HepG2 (cell line): Measurements from ENCODE around the gene NBEAL2. TPM values are rescaled to one million over a fixed set of nuclear protein-coding genes. Genes with fewer than 3 reads are reported as not detected.

Source experiments
- ARID4A ChIP-seq: sonication (generic); formaldehyde crosslinking; IDR thresholded peaks from 2 replicates; pipeline ENCODE4 v1.5.0; 2020; ENCODE audit warnings: mild to moderate bottlenecking, missing genetic modification reagents, borderline replicate concordance
- ASH2L ChIP-seq: fragments of 300-600, 200-600 bp; sonication (generic); IDR thresholded peaks from 2 replicates; pipeline ENCODE4 v1.7.0; 2017; ENCODE audit warnings: low read depth, mild to moderate bottlenecking, moderate library complexity, mixed read lengths, low read length; ENCODE audit not compliant: insufficient read length
- CEBPG ChIP-seq: IDR thresholded peaks from 2 replicates; pipeline ENCODE4 v1.6.1; 2016
- FOXO1 ChIP-seq: sonication (generic); formaldehyde crosslinking; IDR thresholded peaks from 2 replicates; pipeline ENCODE4 v1.4.0; 2020; ENCODE audit warnings: missing genetic modification reagents
- HNRNPL ChIP-seq: fragments of 200-400 bp; formaldehyde crosslinking; IDR thresholded peaks from 2 replicates; pipeline ENCODE4 v1.6.1; 2017; ENCODE audit warnings: mild to moderate bottlenecking, low read depth, low read length
- HOXA3 ChIP-seq: sonication (generic); formaldehyde crosslinking; IDR thresholded peaks from 2 replicates; pipeline ENCODE4 v1.5.0; 2020; ENCODE audit warnings: missing genetic modification reagents
- KDM4B ChIP-seq: sonication (generic); formaldehyde crosslinking; IDR thresholded peaks from 2 replicates; pipeline ENCODE4 v1.4.0; 2020; ENCODE audit warnings: missing genetic modification reagents
- KDM5B ChIP-seq: sonication (generic); formaldehyde crosslinking; IDR thresholded peaks from 2 replicates; pipeline ENCODE4 v1.4.0; 2020; ENCODE audit warnings: missing genetic modification reagents, mild to moderate bottlenecking, borderline replicate concordance
- MIER2 ChIP-seq: IDR thresholded peaks from 2 replicates; pipeline ENCODE4 v1.6.1; 2016; ENCODE audit warnings: missing biosample characterization, missing genetic modification reagents
- NFKBIZ ChIP-seq: IDR thresholded peaks from 2 replicates; pipeline ENCODE4 v1.6.1; 2018; ENCODE audit warnings: missing genetic modification reagents, missing compliant biosample characterization
- NR2F1 ChIP-seq, 2 experiments: fragments of 450-650 bp in 1 of 2; formaldehyde crosslinking in 1 of 2; IDR thresholded peaks; 2 replicates each; pipeline versions ENCODE4 v1.5.0 to v1.6.1; 2016 to 2020; ENCODE audit warnings: mild to moderate bottlenecking in 1 of 2, missing compliant biosample characterization in 1 of 2, missing genetic modification reagents in 1 of 2, moderate library complexity in 1 of 2
- RELA ChIP-seq: sonication (generic); formaldehyde crosslinking; IDR thresholded peaks from 2 replicates; pipeline ENCODE4 v1.4.0; 2020; ENCODE audit warnings: missing genetic modification reagents
- SOX6 ChIP-seq, 2 experiments: fragments of 450-650 bp in 1 of 2; sonication (generic) in 1 of 2; formaldehyde crosslinking in 1 of 2; IDR thresholded peaks; 2 replicates each; pipeline versions ENCODE4 v1.4.0 to v1.6.1; 2017 to 2020; ENCODE audit warnings: antibody characterized with exemption in 1 of 2, mild to moderate bottlenecking in 1 of 2, missing genetic modification reagents in 1 of 2
- STAT5B ChIP-seq: sonication (generic); formaldehyde crosslinking; IDR thresholded peaks from 2 replicates; pipeline ENCODE4 v1.4.0; 2020; ENCODE audit warnings: missing genetic modification reagents
- TCF7 ChIP-seq: sonication (generic); IDR thresholded peaks from 2 replicates; pipeline ENCODE4 v1.6.1; 2016; ENCODE audit warnings: antibody characterized with exemption, low read depth
- THRA ChIP-seq: sonication (generic); formaldehyde crosslinking; IDR thresholded peaks from 2 replicates; pipeline ENCODE4 v1.4.0; 2020; ENCODE audit warnings: missing genetic modification reagents, borderline replicate concordance
- ZNF143 ChIP-seq: sonication (generic); formaldehyde crosslinking; IDR thresholded peaks from 2 replicates; pipeline ENCODE4 v1.4.0; 2020; ENCODE audit warnings: missing genetic modification reagents
- ZNF274 ChIP-seq: sonication (generic); formaldehyde crosslinking; IDR thresholded peaks from 2 replicates; pipeline ENCODE4 v1.5.1; 2020; ENCODE audit warnings: mild to moderate bottlenecking, missing genetic modification reagents
- ZNF574 ChIP-seq: sonication (generic); formaldehyde crosslinking; IDR thresholded peaks from 2 replicates; pipeline ENCODE4 v1.4.0; 2020; ENCODE audit warnings: missing genetic modification reagents
- ZNF644 ChIP-seq: IDR thresholded peaks from 2 replicates; pipeline ENCODE4 v1.6.1; 2016; ENCODE audit warnings: low read depth
- ZNF709 ChIP-seq: sonication (generic); formaldehyde crosslinking; IDR thresholded peaks from 2 replicates; pipeline ENCODE4 v1.5.0; 2020; ENCODE audit warnings: mild to moderate bottlenecking, missing genetic modification reagents
- ZNF768 ChIP-seq: sonication (generic); formaldehyde crosslinking; IDR thresholded peaks from 2 replicates; pipeline ENCODE4 v1.4.0; 2020; ENCODE audit warnings: missing genetic modification reagents
- polyA plus RNA-seq, 8 experiments: library from polyadenylated mRNA; depleted of rRNA in 3 of 8; stranded (reverse) in 7 of 8; unstranded in 1 of 8; fragments of >200 nt; fragmentation: Illumina TruSeq in 4 of 8; extraction: Trizol in 4 of 8; gene quantifications; 2 replicates each; pipeline versions ENCODE4 v1.2.1 to v1.2.3, GENCODE V29; 2011 to 2016; ENCODE audit warnings: low read depth in 4 of 8, missing spikeins in 1 of 8, mixed read lengths in 1 of 8; ENCODE audit not compliant: insufficient read depth in 1 of 8
- total RNA-seq, 5 experiments: library from RNA; depleted of rRNA; stranded (reverse); fragments of >200 nt; fragmentation: Illumina TruSeq; extraction: Trizol; gene quantifications; 2 replicates each; pipeline ENCODE4 v1.2.3, GENCODE V29; 2016; ENCODE audit warnings: low read depth in 1 of 5

The NBEAL2 gene
- total and polyA plus RNA-seq, 2 of the 13 experiments (the other 11 are each of a cell fraction or from before 2014, with no cell fraction given): 9.7 to 12.4 TPM

- TF ChIP-seq MIER2 (CRISPR knock-in tag) (no peak), CEBPG (CRISPR knock-in tag) (peak; percentile 45; the same call in 1 of the 2 replicates), TCF7 (peak; percentile 70; the same call in 1 of the 2 replicates), NFKBIZ (CRISPR knock-in tag) (no peak), ZNF274 (CRISPR knock-in tag) (0 out of 2 replicates have a peak, but pooled peaks have one; percentile 14), ZNF143 (no peak), ARID4A (CRISPR knock-in tag) (peak; percentile 28; the same call in 1 of the 2 replicates), ASH2L (peak; percentile 20), SOX6 (IDR thresholded peaks at IDR 0.05) (no peak), SOX6 (CRISPR knock-in tag; IDR thresholded peaks at IDR 0.05) (peak; percentile 89), RELA (CRISPR knock-in tag) (no peak), FOXO1 (CRISPR knock-in tag) (peak; percentile 57; the same call in 1 of the 2 replicates), ZNF768 (CRISPR knock-in tag) (peak; percentile 31), HNRNPL (peak; percentile 46; the same call in 1 of the 2 replicates), NR2F1 (CRISPR knock-in tag; IDR thresholded peaks at IDR 0.05) (peak in 1 of 2 experiments; percentile 18; a peak in 1 of 4 replicates), ZNF574 (CRISPR knock-in tag) (0 out of 2 replicates have a peak, but pooled peaks have one; percentile 54), HOXA3 (CRISPR knock-in tag) (peak; percentile 64), KDM5B (CRISPR knock-in tag) (peak; percentile 59; the same call in 1 of the 2 replicates), KDM4B (CRISPR knock-in tag) (no peak), THRA (peak; percentile 86; the same call in 1 of the 2 replicates), STAT5B (CRISPR knock-in tag) (no peak), ZNF709 (CRISPR knock-in tag) (no peak), ZNF644 (CRISPR knock-in tag) (peak; percentile 62; the same call in 1 of the 2 replicates)
Measured at GRCh38 chr3:46947981-46948791, 31.3 kb upstream of the NBEAL2 start (continued).
